Measurements from ENCODE around the gene PFKP.

The PFKP gene

DNA sequence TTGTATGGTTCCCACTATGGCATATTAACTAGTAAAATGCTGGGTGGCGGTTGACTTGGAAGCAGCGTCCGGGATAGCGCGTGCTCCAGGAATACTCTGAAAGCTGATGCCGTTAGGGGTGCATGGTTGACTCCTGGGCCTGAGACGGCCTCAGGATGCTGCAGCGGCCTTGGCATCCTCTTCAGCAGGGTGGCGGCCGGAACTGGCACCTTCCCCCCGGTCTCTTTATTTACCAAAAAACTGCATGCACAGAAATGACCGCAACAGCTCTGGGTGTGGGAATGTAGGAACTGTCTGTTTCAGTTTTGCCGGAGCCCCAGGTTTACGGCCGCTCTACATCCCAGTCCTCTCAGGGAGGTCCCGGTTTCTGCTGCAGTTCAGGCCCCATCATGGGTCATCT, 28.8 kb downstream of the PFKP start:
- peaks cover 7% of the 10 kb centered on the region for H3K4me1 ChIP-seq (ENCODE audit: control insufficient read depth, insufficient read depth, low read length)
- no peaks in the 10 kb centered on the region for H3K27me3 ChIP-seq (ENCODE audit: control insufficient read depth, insufficient read depth, low read length, poor library complexity, severe bottlenecking)
- peaks cover 5% of the 10 kb centered on the region for H3K36me3 ChIP-seq (ENCODE audit: control insufficient read depth, insufficient read depth, low read length)
- 96 to 97% methylated on average over 16 of the region's 16 CpGs for WGBS, 2 experiments
- H3K9me3 ChIP-seq (ENCODE audit: control insufficient read depth, low read length): no peaks in the 10 kb centered on the region
- no peak overlapping the region for H3K4me3 ChIP-seq (ENCODE audit: insufficient read depth, low read depth, low read length)
- no peak overlapping the region for H3K27ac ChIP-seq (ENCODE audit: insufficient read depth, low read depth, low read length, poor library complexity, severe bottlenecking)

DNA sequence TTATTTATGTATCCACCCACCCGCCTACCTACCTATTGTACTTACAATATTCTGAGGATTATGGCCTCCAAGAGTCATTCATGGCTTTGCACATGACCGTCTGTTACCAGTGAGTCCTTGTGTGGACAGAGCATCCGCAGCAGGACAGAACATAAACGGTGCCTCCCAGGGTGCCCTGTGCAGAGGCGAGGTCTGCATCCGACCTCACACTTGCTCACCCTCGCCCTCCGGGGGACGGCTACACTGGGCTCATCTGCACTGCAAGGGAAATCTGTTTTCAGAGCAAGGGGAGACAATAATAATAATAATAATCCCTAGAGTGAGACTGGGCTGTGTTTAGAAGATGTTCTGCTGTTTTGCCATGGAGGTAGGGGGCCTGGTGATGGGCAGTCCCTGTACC, 29.8 kb downstream of the PFKP start:
- no peak overlapping the region for H3K27ac ChIP-seq (ENCODE audit: insufficient read depth, low read depth, low read length, poor library complexity, severe bottlenecking)
- H3K4me1 ChIP-seq (ENCODE audit: control insufficient read depth, insufficient read depth, low read length): peaks cover 7% of the 10 kb centered on the region
- H3K36me3 ChIP-seq (ENCODE audit: control insufficient read depth, insufficient read depth, low read length): peaks cover 11% of the 10 kb centered on the region

DNA sequence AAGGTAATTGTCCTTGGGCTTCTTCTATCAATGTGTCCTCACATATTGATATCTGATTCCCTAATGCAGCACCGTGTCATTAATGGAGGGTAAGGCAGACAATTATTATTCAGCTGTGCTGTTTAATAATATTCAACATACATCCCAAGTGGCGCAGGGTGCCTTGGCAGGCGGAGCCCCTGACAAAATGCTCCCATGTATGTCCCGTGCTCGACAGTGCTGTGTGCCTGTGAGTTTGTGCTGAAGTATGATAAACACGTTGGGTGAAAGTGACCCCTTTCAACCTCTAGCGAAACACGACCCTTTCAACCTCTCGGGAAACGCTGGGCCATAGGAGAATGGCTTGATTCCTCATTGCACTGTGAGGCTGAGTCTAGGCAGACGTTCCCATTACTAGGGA, 31.3 kb downstream of the PFKP start:
- no peaks in the 10 kb centered on the region for H3K27me3 ChIP-seq (ENCODE audit: control insufficient read depth, insufficient read depth, low read length, poor library complexity, severe bottlenecking)
- H3K27ac ChIP-seq (ENCODE audit: insufficient read depth, low read depth, low read length, poor library complexity, severe bottlenecking): no peak overlapping the region
- H3K4me3 ChIP-seq (ENCODE audit: insufficient read depth, low read depth, low read length): no peak overlapping the region
- peaks cover 7% of the 10 kb centered on the region for H3K4me1 ChIP-seq (ENCODE audit: control insufficient read depth, insufficient read depth, low read length)
- peaks cover 15% of the 10 kb centered on the region for H3K36me3 ChIP-seq (ENCODE audit: control insufficient read depth, insufficient read depth, low read length)
- no peaks in the 10 kb centered on the region for H3K9me3 ChIP-seq (ENCODE audit: control insufficient read depth, low read length)
- WGBS, 2 experiments: 87 to 90% methylated on average over 11 of the region's 11 CpGs

More for the DNA sequence above, 29.8 kb downstream of the PFKP start:
- Histone ChIP-seq H3K9me3 (ENCODE audit: control insufficient read depth, low read length) (no peaks in the 10 kb centered on the region), H3K4me3 (ENCODE audit: insufficient read depth, low read depth, low read length) (no peak overlapping the region), H3K27me3 (ENCODE audit: control insufficient read depth, insufficient read depth, low read length, poor library complexity, severe bottlenecking) (no peaks in the 10 kb centered on the region)
- WGBS, 2 experiments: 92 to 96% methylated on average over 6 to 9 of the region's 9 CpGs

DNA sequence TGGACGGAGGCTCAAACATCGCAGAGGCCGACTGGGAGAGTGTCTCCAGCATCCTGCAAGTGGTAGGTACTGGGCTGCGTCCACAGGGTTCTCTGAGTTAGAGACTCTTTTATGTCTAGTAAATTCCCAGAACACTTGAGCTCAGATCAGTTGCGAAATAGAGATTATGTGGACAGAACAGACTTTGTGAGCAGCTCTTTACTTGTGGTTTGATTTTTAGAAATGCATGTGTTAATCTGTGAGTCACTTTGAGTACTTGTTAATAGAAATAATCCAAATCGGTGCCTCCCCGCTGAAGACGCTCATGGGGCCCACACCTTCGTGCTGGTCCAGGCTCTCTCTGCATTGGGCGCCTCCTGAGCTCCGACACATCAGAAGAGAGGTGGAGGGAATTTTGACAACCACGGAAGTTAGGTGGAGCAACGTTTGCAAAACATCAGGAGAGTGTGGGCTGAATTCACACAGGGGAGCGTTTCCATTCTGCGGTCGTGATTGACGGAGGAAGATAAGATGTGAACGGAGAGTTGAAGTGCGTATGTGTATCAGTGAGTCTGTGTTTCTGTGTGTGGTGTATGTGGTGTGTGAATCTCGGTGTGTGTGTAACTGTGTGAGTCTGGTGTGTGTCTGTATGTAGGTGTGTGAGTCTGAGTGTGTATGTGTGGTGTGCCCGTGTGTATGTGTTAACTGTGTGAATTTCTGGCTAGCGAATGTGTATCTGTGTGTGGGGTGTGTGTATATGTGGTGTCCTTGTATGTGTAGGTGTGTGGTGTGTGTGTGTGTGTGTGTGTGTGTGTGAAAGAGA, 32.1 kb downstream of the PFKP start:
- no peak overlapping the region for H3K27ac ChIP-seq (ENCODE audit: insufficient read depth, low read depth, low read length, poor library complexity, severe bottlenecking)

DNA sequence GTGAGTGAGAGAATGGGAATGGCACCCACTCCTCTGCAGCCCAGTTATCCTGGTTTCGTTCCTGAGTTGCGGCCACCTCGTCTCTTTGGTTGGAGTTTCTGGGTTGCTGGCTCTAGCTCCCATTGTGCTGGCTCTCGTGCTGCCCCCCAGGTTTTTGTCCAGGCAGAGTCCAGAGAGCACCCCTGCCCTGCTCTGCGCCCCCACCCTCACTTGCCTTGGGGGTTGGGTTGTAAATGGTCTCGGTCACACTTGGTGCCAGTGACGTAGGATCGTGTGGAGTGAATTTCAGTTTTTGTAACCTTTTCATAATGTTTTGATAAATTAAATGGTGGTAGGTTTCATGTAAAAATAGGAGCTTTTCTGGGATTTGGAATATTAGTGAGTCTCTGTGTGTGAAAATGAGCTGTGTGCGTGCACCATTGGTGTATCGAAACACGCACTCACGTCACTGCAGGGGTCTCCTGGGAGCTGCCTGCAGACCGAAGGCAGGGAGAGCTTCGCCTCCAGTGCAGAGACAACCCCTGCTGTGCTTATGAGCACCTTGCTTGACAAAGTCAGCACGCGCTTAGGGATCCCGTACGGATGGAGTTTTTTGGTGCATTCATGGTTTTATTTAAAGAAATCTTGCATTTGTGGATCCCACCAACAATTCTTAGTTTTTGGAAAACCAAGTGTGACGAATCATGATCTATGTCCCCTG, 32.9 kb downstream of the PFKP start:
- H3K36me3 ChIP-seq (ENCODE audit: control insufficient read depth, insufficient read depth, low read length): peaks cover 19% of the 10 kb centered on the region
- H3K4me3 ChIP-seq (ENCODE audit: insufficient read depth, low read depth, low read length): no peak overlapping the region
- no peaks in the 10 kb centered on the region for H3K4me1 ChIP-seq (ENCODE audit: control insufficient read depth, insufficient read depth, low read length)
- no peaks in the 10 kb centered on the region for H3K27me3 ChIP-seq (ENCODE audit: control insufficient read depth, insufficient read depth, low read length, poor library complexity, severe bottlenecking)
- 96% methylated on average over 19 of the region's 19 CpGs for WGBS, 2 experiments
- H3K9me3 ChIP-seq (ENCODE audit: control insufficient read depth, low read length): no peaks in the 10 kb centered on the region
- H3K27ac ChIP-seq (ENCODE audit: insufficient read depth, low read depth, low read length, poor library complexity, severe bottlenecking): no peak overlapping the region

More for the DNA sequence above, 32.1 kb downstream of the PFKP start:
- Histone ChIP-seq H3K4me1 (ENCODE audit: control insufficient read depth, insufficient read depth, low read length) (peaks cover 3% of the 10 kb centered on the region), H3K4me3 (ENCODE audit: insufficient read depth, low read depth, low read length) (no peak overlapping the region), H3K9me3 (ENCODE audit: control insufficient read depth, low read length) (no peaks in the 10 kb centered on the region), H3K27me3 (ENCODE audit: control insufficient read depth, insufficient read depth, low read length, poor library complexity, severe bottlenecking) (no peaks in the 10 kb centered on the region), H3K36me3 (ENCODE audit: control insufficient read depth, insufficient read depth, low read length) (peaks cover 15% of the 10 kb centered on the region)
- WGBS, 2 experiments: 94% methylated on average over 22 of the region's 22 CpGs

DNA sequence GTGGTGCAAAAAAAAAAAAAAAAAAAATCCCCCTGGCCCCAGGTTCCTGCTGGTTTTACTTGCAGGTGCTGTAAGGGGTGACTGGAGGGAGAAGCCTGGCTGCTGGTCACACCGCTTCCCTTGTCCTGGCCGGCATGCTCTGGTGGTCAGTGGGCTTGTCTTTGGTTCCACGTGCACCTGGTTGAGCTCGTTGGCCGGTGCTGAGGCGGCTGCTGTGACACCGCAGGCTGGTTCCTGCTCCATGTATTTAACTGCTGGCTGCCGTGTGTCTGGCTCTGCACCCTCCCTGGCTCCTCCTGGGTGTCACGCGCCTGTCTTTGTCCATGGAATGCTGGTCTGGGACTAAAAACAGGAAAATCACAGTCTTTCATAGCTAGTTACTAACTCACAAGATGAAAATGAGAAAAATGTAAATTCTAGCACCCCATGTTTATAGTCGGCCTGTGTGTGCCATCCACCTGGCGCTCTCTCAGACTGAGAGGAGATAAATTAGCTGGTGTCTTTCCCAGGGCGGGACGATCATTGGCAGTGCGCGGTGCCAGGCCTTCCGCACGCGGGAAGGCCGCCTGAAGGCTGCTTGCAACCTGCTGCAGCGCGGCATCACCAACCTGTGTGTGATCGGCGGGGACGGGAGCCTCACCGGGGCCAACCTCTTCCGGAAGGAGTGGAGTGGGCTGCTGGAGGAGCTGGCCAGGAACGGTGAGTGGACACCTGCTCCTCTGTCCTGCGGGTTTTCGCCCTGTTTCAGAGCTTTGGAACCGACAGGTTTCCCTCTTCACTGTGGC, 33.7 kb downstream of the PFKP start:
- Histone ChIP-seq H3K36me3 (ENCODE audit: control insufficient read depth, insufficient read depth, low read length) (peaks cover 23% of the 10 kb centered on the region), H3K4me3 (ENCODE audit: insufficient read depth, low read depth, low read length) (no peak overlapping the region), H3K27ac (ENCODE audit: insufficient read depth, low read depth, low read length, poor library complexity, severe bottlenecking) (no peak overlapping the region), H3K9me3 (ENCODE audit: control insufficient read depth, low read length) (no peaks in the 10 kb centered on the region), H3K27me3 (ENCODE audit: control insufficient read depth, insufficient read depth, low read length, poor library complexity, severe bottlenecking) (no peaks in the 10 kb centered on the region), H3K4me1 (ENCODE audit: control insufficient read depth, insufficient read depth, low read length) (no peaks in the 10 kb centered on the region)
- WGBS, 2 experiments: 96% methylated on average over 31 of the region's 31 CpGs

DNA sequence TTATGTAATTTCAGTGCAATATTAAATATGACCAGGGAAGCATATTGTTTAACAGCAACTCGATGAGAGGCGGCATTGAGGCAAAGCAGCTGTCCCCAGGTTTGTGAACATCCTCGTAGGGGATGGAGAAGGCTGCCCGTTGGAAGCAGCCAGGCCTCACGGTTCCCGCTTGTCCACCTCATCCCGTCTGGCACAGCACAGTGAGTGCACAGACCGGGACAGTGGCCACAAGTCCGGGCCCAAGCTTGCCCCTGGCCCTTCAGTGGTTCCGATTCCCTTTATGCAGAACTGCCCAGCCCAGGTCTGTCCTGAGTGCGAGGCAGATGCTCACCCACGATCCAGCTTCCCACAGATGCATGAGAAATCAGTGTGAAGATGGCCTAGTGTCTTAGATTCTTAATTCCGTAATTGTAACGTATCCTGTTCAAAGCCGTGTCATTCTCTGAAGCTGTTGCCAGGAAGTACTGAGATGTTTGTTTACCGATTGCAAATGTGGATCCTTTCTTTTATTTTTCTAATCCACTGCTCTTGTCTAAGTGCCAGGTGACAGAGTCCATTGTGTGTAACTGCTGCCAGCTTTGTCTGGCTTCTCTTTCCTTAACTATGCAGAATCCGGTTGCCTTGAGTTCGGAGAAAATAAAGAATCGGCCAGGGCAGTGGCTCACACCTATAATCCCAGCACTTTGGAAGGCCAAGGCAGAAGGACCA, 35.5 kb downstream of the PFKP start:
- H3K4me1 ChIP-seq (ENCODE audit: control insufficient read depth, insufficient read depth, low read length): no peaks in the 10 kb centered on the region
- WGBS, 2 experiments: 88% methylated on average over 19 of the region's 19 CpGs
- H3K36me3 ChIP-seq (ENCODE audit: control insufficient read depth, insufficient read depth, low read length): peaks cover 30% of the 10 kb centered on the region
- no peaks in the 10 kb centered on the region for H3K9me3 ChIP-seq (ENCODE audit: control insufficient read depth, low read length)
- no peaks in the 10 kb centered on the region for H3K27me3 ChIP-seq (ENCODE audit: control insufficient read depth, insufficient read depth, low read length, poor library complexity, severe bottlenecking)
- H3K27ac ChIP-seq (ENCODE audit: insufficient read depth, low read depth, low read length, poor library complexity, severe bottlenecking): no peak overlapping the region
- no peak overlapping the region for H3K4me3 ChIP-seq (ENCODE audit: insufficient read depth, low read depth, low read length)

DNA sequence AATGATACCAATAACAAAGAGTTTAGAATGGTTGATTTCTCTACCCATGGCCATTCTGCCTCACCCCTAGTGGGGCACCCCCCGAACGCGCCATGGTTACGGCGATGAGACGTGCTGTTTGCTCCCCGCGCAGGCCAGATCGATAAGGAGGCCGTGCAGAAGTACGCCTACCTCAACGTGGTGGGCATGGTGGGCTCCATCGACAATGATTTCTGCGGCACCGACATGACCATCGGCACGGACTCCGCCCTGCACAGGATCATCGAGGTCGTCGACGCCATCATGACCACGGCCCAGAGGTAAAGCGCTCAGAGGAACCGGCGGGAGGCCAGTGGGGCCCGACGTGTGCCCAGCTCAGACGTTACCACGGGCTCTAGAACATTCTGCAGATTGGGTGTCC, 36.3 kb downstream of the PFKP start:
- 96% methylated on average over 30 of the region's 30 CpGs for WGBS, 2 experiments
- Histone ChIP-seq H3K4me1 (ENCODE audit: control insufficient read depth, insufficient read depth, low read length) (no peaks in the 10 kb centered on the region), H3K27me3 (ENCODE audit: control insufficient read depth, insufficient read depth, low read length, poor library complexity, severe bottlenecking) (no peaks in the 10 kb centered on the region), H3K36me3 (ENCODE audit: control insufficient read depth, insufficient read depth, low read length) (peaks cover 35% of the 10 kb centered on the region), H3K9me3 (ENCODE audit: control insufficient read depth, low read length) (no peaks in the 10 kb centered on the region), H3K27ac (ENCODE audit: insufficient read depth, low read depth, low read length, poor library complexity, severe bottlenecking) (no peak overlapping the region), H3K4me3 (ENCODE audit: insufficient read depth, low read depth, low read length) (no peak overlapping the region)

DNA sequence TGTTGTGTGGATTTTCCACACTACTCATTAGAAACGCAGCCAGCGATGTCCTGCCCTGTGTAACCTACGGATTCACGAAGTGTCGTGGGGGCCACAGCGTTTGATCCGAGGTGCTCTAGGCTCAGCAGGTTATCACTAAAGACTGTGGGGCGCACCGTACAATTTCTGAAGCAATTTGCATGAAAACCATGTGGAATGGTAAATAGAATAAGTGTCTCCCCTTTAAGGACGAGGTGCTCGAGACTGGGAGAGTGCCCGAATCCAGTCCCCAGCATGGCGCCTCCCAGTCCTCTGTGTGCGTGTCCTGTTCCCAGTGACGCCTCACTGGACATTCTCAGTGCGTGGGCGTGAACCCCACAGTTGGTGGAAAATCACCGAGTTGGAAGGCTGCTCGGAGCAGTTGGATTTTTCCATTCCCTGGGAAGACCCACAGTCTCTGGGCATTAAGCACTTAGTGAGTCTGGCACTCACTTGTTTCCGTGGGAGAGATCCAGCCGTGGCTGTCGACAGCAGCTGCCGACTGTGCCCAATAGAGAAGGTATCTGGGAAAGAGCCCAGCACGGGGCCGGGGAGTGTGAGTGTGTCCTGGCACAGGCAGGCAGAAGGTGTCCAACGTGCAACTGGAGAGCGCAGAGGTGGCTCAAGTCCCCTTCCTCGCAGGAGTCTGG, 37.0 kb downstream of the PFKP start:
- H3K4me1 ChIP-seq (ENCODE audit: control insufficient read depth, insufficient read depth, low read length): no peaks in the 10 kb centered on the region
- no peak overlapping the region for H3K27ac ChIP-seq (ENCODE audit: insufficient read depth, low read depth, low read length, poor library complexity, severe bottlenecking)
- H3K27me3 ChIP-seq (ENCODE audit: control insufficient read depth, insufficient read depth, low read length, poor library complexity, severe bottlenecking): no peaks in the 10 kb centered on the region
- H3K36me3 ChIP-seq (ENCODE audit: control insufficient read depth, insufficient read depth, low read length): peaks cover 42% of the 10 kb centered on the region
- no peak overlapping the region for H3K4me3 ChIP-seq (ENCODE audit: insufficient read depth, low read depth, low read length)
- H3K9me3 ChIP-seq (ENCODE audit: control insufficient read depth, low read length): no peaks in the 10 kb centered on the region
- 89% methylated on average over 28 of the region's 28 CpGs for WGBS, 2 experiments
